KOPT-K1 (cell line): ENCODE measurements around the gene CFAP58.

Source experiments
- H3K27ac ChIP-seq: fragments of 200-600 bp; sonication (generic); 2 replicates; pipeline ENCODE4 v1.5.1; 2016; ENCODE audit warnings: antibody characterized with exemption, mild to moderate bottlenecking, low read depth, low read length; ENCODE audit not compliant: poor library complexity, severe bottlenecking
- H3K36me3 ChIP-seq: fragments of 200-600 bp; sonication (generic); 2 replicates; pipeline ENCODE4 v1.5.1; 2017; ENCODE audit warnings: antibody characterized with exemption, mild to moderate bottlenecking, low read length, moderate library complexity; ENCODE audit not compliant: insufficient read depth
- H3K9me3 ChIP-seq: fragments of 200-600 bp; sonication (generic); 2 replicates; pipeline ENCODE4 v1.5.1; 2017; ENCODE audit warnings: antibody characterized with exemption, low read length, mild to moderate bottlenecking; ENCODE audit not compliant: insufficient read depth, poor library complexity, severe bottlenecking

The CFAP58 gene

GRCh38 chr10:104328646-104328895 lies 25.1 kb upstream of the CFAP58 start:
- H3K27ac ChIP-seq = peak overlapping the region; percentile 68
- no peaks in the 10 kb centered on the region for H3K9me3 ChIP-seq
- no peaks in the 10 kb centered on the region for H3K36me3 ChIP-seq

- peak overlapping the region; percentile 68 for H3K27ac ChIP-seq
Observed at GRCh38 chr10:104328896-104329710, 24.5 kb upstream of the CFAP58 start.

GRCh38 chr10:104329735-104330134 lies 23.9 kb upstream of the CFAP58 start:
- H3K9me3 ChIP-seq = no peaks in the 10 kb centered on the region
- H3K27ac ChIP-seq = peak overlapping the region; percentile 68
- no peaks in the 10 kb centered on the region for H3K36me3 ChIP-seq

More at GRCh38 chr10:104328896-104329710, 24.5 kb upstream of the CFAP58 start:
- H3K9me3 ChIP-seq = no peaks in the 10 kb centered on the region
- no peaks in the 10 kb centered on the region for H3K36me3 ChIP-seq

- no peaks in the 10 kb centered on the region for H3K36me3 ChIP-seq
- H3K9me3 ChIP-seq = no peaks in the 10 kb centered on the region
- H3K27ac ChIP-seq = no peak overlapping the region
Observed at GRCh38 chr10:104330168-104331110, 23.2 kb upstream of the CFAP58 start.

- Histone ChIP-seq H3K9me3 (no peaks in the 10 kb centered on the region), H3K27ac (no peak overlapping the region), H3K36me3 (no peaks in the 10 kb centered on the region)
Observed at GRCh38 chr10:104331208-104331838, 22.3 kb upstream of the CFAP58 start.

DNA sequence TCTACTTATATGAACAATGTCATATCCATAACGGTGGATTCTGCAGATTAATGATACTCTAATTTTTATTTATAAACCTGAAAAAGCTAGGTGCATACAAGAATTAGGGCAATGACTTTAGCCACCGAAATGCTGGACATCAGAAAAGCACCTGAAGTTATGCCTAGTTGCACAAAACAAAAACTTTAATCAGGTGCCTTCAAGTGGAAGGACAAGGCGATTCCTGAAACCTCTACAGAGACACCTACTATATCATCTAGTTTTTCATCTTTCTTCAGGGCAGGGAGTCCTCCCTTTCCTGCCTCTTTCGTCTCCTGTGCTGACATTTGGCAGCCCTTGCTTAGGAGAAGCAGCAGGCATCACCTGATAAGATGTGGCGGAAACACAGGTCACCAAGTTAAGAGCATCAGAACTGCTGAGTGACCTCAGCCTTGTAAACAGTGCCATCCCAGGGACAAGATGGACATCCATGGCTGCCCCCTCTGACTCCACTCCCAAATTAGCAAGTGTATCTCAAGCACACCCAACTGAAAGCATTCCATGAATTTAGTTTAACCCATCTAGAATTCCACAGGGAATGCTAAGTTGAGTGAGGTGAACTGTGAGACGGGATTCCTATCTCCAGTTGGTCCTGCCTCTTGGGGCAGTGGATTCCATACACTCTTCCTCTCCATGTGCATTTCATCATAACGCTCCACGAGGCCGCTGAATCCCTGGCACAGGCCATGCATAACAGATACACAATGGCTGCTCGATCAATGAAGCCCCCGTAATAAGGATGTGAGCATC lies 21.2 kb upstream of the CFAP58 start:
- Histone ChIP-seq H3K9me3 (no peaks in the 10 kb centered on the region), H3K27ac (no peak overlapping the region)

DNA sequence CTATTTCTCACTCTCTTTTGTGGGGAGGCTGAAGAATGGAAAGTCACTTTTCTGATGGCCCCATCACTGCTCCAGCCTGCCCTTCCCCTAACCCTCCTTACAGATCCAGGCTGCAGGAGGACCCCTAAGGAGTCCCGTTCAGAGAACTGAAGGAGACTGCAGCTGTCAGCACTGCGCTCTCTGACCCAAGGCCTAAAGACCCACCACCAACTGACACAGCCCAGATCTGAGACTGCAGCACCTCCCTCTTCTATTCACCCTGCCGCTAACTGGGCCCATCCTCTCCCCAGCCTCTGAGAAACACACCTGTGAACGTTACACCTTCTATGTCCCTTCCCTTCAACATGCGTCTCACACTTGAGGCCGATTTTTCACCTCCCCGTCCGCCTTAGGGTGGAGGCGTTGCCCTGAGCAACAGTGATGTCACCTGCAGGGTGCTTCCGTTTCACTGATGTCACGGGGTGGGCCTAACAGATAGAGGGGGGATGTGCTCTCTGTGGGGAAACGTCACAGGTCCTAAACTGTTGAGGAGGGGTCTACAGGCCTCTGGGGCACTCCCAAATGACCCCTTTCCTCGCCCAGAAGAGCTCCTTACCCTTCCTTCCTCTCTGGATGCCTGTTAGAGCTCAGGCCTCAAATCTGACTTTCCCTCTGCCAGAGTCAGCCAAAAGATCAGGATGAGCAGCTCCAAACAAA lies 20.5 kb upstream of the CFAP58 start:
- H3K36me3 ChIP-seq = no peaks in the 10 kb centered on the region
- H3K27ac ChIP-seq = no peak overlapping the region
- H3K9me3 ChIP-seq = no peaks in the 10 kb centered on the region

More for the DNA sequence above, 21.2 kb upstream of the CFAP58 start:
- no peaks in the 10 kb centered on the region for H3K36me3 ChIP-seq

DNA sequence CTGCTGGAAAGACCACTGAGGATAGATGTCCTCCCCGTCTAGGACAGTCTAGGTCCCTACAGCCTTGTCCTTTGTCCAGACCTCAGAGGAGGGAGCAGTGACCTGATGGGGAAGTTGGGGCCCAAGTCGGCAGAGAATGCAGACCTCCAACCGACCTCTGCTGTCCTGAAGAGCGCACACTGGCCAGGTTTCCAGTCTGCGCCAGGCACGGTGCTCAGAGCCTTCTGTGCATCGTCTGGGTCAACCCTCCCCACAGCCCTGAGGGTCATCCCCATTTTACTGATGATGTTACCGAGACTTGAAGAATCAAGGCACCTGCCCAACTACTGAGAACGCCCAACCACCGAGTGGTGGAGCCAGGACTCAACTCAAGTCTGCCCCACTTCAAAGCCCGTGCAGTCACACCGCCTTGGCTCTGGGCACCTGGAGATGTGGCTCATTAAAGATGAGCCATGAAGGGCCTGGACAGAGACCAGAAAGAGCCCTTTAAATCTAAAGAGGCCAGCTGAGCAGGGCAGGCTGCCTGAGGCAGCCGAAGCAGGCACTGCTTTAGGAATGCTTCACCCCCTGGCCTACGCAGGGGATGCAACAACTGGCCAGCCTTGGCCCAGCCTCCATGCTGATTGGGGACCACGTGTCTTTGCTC lies 19.8 kb upstream of the CFAP58 start:
- Histone ChIP-seq H3K36me3 (no peaks in the 10 kb centered on the region), H3K27ac (no peak overlapping the region), H3K9me3 (no peaks in the 10 kb centered on the region)

DNA sequence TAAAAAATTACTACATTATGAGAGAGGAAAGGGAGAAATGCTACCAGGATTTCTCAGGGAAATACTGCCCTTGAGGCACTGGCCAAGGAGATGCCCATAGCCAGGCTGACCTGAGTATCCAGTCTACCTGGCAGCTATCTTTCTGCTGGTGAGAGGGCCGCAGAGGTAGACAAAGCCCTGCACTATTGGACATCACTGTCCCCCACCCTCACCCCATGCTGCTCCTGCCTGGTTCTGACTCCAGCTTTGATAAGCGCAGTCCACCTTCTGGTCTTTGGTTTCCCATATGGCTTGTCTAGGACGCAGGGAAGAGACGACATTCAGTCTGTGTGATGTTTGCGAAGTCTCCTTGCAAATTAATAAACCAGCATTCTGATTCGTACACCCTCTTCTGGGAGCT lies 19.1 kb upstream of the CFAP58 start:
- Histone ChIP-seq H3K36me3 (no peaks in the 10 kb centered on the region), H3K9me3 (no peaks in the 10 kb centered on the region), H3K27ac (no peak overlapping the region)

DNA sequence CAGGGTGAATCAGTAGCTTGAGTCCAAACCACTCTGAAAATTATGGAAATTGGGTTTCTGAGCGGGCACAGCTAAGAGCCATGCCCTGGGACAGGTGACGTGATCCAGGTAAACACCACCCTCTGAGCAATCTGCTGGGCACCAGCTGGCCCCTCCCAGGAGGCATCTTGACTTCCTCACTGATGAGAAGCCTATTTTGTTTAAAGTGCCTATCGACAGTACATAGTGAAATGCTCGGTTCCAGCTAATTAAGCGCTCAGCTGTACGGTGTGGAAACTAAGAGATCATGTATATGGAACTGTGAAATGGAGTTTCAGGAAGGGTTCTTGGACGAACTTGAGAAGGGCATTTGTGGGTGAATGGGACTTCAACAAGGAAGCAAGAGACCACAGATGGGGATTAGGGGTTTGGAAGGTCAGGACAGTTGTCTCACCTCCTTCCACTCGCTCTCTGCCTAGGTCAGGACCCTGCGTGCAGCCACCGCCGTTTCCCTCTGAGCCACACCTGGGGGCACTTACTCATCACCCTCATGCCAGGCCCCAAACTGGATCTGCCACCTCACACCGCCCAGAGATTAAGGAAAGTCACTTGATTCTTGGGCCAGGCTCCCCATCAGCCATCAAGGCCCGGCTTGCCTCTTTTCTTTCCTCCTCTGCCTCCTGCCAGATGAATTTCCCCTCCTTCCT lies 18.5 kb upstream of the CFAP58 start:
- Histone ChIP-seq H3K9me3 (no peaks in the 10 kb centered on the region), H3K27ac (no peak overlapping the region), H3K36me3 (no peaks in the 10 kb centered on the region)

DNA sequence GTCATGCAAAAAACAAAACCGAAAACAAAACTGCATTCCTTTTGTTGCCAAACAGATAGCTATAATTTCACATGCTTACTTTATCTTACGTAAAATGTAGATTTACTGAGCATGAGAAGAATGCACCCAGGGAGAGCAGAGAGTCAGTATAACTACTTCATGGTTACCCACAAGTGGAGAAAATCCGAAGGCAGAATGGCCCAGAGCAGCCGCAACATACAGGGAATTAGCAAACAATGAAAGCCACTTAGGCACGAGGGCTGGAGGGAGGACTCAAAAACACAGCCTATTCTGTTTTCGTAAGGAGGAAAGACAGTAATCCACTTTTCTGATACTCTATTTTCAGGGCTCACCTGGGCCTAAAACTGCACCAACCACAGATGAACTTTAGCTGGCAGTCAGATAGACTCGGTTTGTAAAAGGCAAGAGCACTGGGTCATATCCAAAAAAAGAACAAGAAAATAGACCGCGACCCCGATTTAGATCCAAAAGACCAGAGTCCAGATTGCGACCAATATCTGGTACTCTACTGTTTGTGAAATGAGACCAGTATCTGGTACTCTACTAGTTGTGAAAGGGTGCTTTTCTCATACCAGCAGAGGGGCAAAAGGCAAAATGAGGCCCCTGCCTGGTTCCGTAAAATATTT lies 16.7 kb upstream of the CFAP58 start:
- Histone ChIP-seq H3K27ac (no peak overlapping the region), H3K36me3 (no peaks in the 10 kb centered on the region), H3K9me3 (no peaks in the 10 kb centered on the region)

- H3K27ac ChIP-seq = peak overlapping the region; percentile 86
- no peaks in the 10 kb centered on the region for H3K36me3 ChIP-seq
- no peaks in the 10 kb centered on the region for H3K9me3 ChIP-seq
Observed at GRCh38 chr10:104337521-104337984, 16.1 kb upstream of the CFAP58 start.
